Epithelial cell of esophagus (primary cell): Measurements from ENCODE around the gene ANKS1B.

Experiments
- DNase-seq: peaks from one replicate; pipeline ENCODE4 v3.0.0; 2010; ENCODE audit warnings: low read depth
- H3K4me3 ChIP-seq: 2 replicates; pipeline ENCODE4 v1.5.1; 2011; ENCODE audit warnings: mild to moderate bottlenecking, low read length, control low read depth
- CTCF ChIP-seq: IDR thresholded peaks from 2 replicates; pipeline ENCODE4 v1.5.1; 2011; ENCODE audit warnings: low read depth, mild to moderate bottlenecking, low read length, control low read depth, inconsistent platforms; ENCODE audit not compliant: insufficient read depth; ENCODE audit errors: missing control alignments

ANKS1B gene

GRCh38 chr12:99151744-99152143 is 833.0 kb downstream of the ANKS1B start:
- no peak overlapping the region for H3K4me3 ChIP-seq
- no peak for DNase-seq
- TF ChIP-seq CTCF: no peak

DNA sequence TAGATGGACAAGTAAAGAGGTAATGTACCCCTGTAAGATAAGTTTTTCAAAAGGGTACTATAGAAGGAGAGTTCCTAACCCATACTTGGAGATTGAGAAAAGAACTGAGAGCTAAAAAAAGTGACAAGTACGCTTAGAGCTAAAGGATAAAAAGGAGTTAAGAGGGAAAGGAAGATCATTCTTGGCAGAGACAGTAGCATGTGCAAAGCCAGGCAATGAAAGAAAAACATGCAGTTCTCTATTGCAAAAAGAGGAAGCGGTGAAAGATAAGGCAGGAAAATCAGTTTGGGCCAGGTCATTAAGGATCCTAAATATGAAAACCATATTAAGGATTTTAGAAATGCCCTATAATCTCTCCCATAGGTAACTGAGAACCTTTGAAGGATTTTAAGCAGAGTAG is 837.6 kb downstream of the ANKS1B start:
- H3K4me3 ChIP-seq: no peak overlapping the region
- DNase-seq: no peak
- no peak for TF ChIP-seq CTCF

DNA sequence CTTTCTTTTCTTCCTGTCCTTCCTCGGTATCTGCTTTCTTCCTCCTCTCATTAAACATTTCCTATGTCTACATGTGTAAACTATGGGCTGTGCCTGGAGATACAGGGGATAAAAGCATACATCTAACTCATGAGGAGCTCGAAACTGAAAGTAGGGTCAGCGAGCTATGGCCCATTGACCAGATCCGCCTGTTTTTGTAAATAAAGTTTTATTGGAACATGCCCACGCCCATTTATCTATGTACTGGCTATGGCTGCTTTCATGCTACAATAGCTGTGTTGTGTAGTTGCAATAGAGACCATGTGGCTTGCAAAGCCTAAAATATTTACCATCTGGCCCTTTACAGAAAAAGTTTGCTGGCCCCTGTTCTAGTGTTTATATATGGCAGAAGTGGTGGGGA is 838.0 kb downstream of the ANKS1B start:
- DNase-seq: no peak
- H3K4me3 ChIP-seq: no peak overlapping the region
- no peak for TF ChIP-seq CTCF

- no peak for TF ChIP-seq CTCF
- no peak for DNase-seq
- H3K4me3 ChIP-seq: no peak overlapping the region
These were observed 838.6 kb downstream of the ANKS1B start for GRCh38 chr12:99146185-99146584.

DNA sequence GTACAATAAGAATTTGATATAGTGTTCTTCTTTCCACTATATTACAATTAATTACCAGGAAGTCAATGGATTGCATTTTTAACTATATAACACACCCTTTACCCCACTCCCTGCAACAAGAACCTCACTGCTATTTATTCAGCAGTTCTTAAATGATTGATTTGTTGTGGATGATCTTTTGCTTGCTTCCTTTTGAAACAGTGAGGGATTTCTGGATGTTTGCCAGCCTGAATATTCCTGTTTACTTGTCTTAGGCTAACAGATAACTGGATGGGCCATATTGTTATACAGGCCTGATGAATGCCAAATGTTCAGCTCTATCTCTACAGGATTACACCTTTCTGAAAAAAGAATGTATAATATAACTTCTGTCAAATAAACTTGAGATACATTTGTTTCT is 842.1 kb downstream of the ANKS1B start:
- no peak overlapping the region for H3K4me3 ChIP-seq
- DNase-seq: no peak
- no peak for TF ChIP-seq CTCF

- H3K4me3 ChIP-seq: no peak overlapping the region
- no peak for DNase-seq
- no peak for TF ChIP-seq CTCF
These were observed 844.6 kb downstream of the ANKS1B start for GRCh38 chr12:99140017-99140720.

DNA sequence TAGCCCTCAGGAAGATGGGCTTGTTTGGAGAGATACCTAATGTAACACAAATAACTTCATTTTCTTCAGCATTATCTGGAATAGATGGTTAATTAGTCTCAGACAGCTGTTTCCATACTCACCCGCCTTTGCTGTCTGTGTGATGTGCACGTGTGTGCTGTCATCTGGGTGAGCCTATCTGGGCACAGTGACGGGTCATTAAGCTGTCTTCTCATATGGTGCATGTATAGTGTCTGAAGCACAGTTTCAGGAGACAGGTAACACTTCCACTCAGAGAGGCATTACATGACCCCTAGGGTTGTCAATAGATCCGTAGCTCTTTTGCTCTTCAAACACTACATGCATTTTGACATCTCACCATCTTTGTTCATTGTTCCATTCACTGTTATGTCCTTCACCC is 846.3 kb downstream of the ANKS1B start:
- DNase-seq: no peak
- H3K4me3 ChIP-seq: no peak overlapping the region
- TF ChIP-seq CTCF: no peak
